Tibial nerve (tissue), 4 donors: ENCODE data around the gene CAMK2B. TPM values are rescaled to one million over a fixed set of nuclear protein-coding genes. Genes with fewer than 3 reads are reported as not detected.

Experiments used
- DNase-seq, 2 donors: peaks; one replicate each; pipeline ENCODE4 v3.0.0-alpha.2; 2019; ENCODE audit warnings: low spot score in 2 of 2
- H3K27ac ChIP-seq, 4 donors: fragments of 200-600 bp; sonication (generic) in 3 of 4; one replicate each; pipeline ENCODE4 v1.5.1; 2017 to 2019; ENCODE audit warnings: mild to moderate bottlenecking in 1 of 4
- H3K27me3 ChIP-seq, 2 donors: fragments of 200-600 bp; sonication (generic) in 1 of 2; one replicate each; pipeline versions ENCODE4 v1.5.1 to v1.6.0; 2017 to 2019
- H3K36me3 ChIP-seq, 3 donors: fragments of 200-600 bp; sonication (generic); one replicate each; pipeline ENCODE4 v1.5.1; 2018 to 2019
- H3K4me1 ChIP-seq, 4 donors: fragments of 200-600 bp; sonication (generic) in 3 of 4; one replicate each; pipeline ENCODE4 v1.5.1; 2017 to 2019
- H3K4me3 ChIP-seq, 4 donors: fragments of 200-600 bp; sonication (generic) in 3 of 4; one replicate each; pipeline ENCODE4 v1.5.1; 2017 to 2019; ENCODE audit warnings: mild to moderate bottlenecking in 1 of 4, moderate library complexity in 1 of 4
- H3K9me3 ChIP-seq, 4 donors: fragments of 200-600 bp; sonication (generic) in 3 of 4; one replicate each; pipeline ENCODE4 v1.5.1; 2017 to 2019
- CTCF ChIP-seq, 5 experiments: fragments of 200-600 bp in 3 of 5; fragments of 450-650 bp in 2 of 5; sonication (generic) in 3 of 5; IDR thresholded peaks; one replicate each; pipeline ENCODE4 v1.5.1; 2016 to 2019; ENCODE audit warnings: antibody characterized with exemption in 5 of 5, mild to moderate bottlenecking in 3 of 5, moderate library complexity in 2 of 5
- EP300 ChIP-seq, 2 donors: sonication (generic); formaldehyde crosslinking; IDR thresholded peaks; one replicate each; pipeline ENCODE4 v1.6.1; 2017; ENCODE audit warnings: antibody characterized with exemption in 2 of 2, mild to moderate bottlenecking in 1 of 2
- POLR2A ChIP-seq, 2 donors: fragments of 450-650 bp; IDR thresholded peaks; one replicate each; pipeline ENCODE4 v1.6.1; 2017; ENCODE audit warnings: antibody characterized with exemption in 2 of 2, mild to moderate bottlenecking in 2 of 2, moderate library complexity in 2 of 2
- WGBS, 2 donors: methylation state at CpG; one replicate each; pipeline ENCODE4 v1.1.5; 2018; 5-methylcytosine and 5-hydroxymethylcytosine counted together
- total RNA-seq, 4 donors: library from RNA; depleted of rRNA; stranded (reverse); fragments of >200 nt; gene quantifications; one replicate each; pipeline ENCODE4 v1.1.0, GENCODE V29; 2016

CAMK2B gene
- total RNA-seq, 4 donors from 2014 or later = 9.0 to 14.7 (median 10.9) TPM

DNA sequence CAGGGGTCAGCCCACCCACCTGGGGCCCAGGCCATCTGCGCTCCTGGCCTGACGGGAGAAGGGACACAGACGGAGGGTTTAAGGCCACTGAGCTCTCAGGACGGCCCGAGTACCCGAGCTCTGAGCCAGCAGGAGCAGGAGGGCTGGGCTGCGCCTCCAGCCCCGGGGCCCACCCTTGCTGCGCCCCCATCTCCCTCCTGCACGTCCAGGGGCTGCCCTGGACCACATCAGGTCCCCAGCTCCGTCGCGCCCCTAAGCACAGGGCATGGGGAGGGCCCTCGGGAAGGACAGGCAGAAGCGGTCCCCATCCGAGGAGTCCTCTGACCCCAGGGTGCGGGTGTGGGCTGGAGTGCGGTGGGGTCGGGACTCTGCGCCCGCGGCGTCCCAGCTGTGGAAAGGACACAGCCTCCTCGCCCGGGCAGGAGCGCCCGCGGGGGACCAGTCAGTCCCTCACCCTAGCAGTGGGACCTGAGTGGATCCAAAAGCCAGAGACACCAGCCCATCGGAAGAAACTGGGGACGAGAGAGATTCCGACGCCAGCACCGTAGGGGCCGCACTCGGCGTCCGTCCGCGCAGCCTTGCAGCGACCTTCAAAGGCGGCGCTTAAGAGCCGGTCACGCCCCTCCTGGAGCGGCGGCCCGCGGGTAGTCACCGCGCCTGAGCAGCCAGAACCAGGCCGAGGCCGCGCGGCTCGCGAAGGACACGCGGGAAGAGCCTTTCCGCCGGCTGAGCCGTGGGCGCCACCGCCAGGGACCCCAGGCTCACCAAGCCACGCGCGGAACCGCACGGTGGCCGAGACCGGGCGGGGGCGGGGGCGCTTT, 15.9 kb downstream of the CAMK2B start:
- Histone ChIP-seq H3K4me1 (peaks cover 0 to 23% (median 2%) of the 10 kb centered on the region in 4 donors), H3K27me3 (peaks cover 0 to 7% of the 10 kb centered on the region in 2 donors), H3K9me3 (no peaks in the 10 kb centered on the region), H3K27ac (peak overlapping the region; percentile 43 to 86 (median 73)), H3K4me3 (peak overlapping the region; percentile 3 to 52 (median 32)), H3K36me3 (no peaks in the 10 kb centered on the region)
- WGBS, 2 donors = 8 to 26% methylated on average over 27 to 43 of the region's 73 CpGs
- TF ChIP-seq EP300 (IDR thresholded peaks at IDR 0.05) = peak in 1 of 2 donors; percentile 16
- TF ChIP-seq CTCF (IDR thresholded peaks at IDR 0.05) = no peak
- TF ChIP-seq POLR2A (IDR thresholded peaks at IDR 0.05) = no peak
- no peak for DNase-seq

- Histone ChIP-seq H3K4me3 (peak overlapping the region in 1 of 4 donors; percentile 52), H3K27ac (peak overlapping the region; percentile 43 to 86 (median 73)), H3K9me3 (no peaks in the 10 kb centered on the region), H3K4me1 (peaks cover 0 to 23% (median 2%) of the 10 kb centered on the region in 4 donors), H3K36me3 (no peaks in the 10 kb centered on the region), H3K27me3 (peaks cover 0 to 7% of the 10 kb centered on the region in 2 donors)
- DNase-seq = no peak
- 72 to 84% methylated on average over 10 to 15 of the region's 18 CpGs for WGBS, 2 donors
- TF ChIP-seq EP300 (IDR thresholded peaks at IDR 0.05) (peak in 1 of 2 donors; percentile 57), CTCF (IDR thresholded peaks at IDR 0.05) (no peak)
These were observed 16.7 kb downstream of the CAMK2B start for GRCh38 chr7:44308596-44309270.

- peak overlapping the region in 3 of 4 donors; percentile 42 to 86 (median 74) for H3K27ac ChIP-seq
- no peaks in the 10 kb centered on the region for H3K9me3 ChIP-seq
- H3K27me3 ChIP-seq = peaks cover 0 to 7% of the 10 kb centered on the region in 2 donors
- WGBS, 2 donors = 80 to 81% methylated on average over 8 of the region's 8 CpGs
- DNase-seq = no peak
- H3K4me3 ChIP-seq = no peak overlapping the region
- TF ChIP-seq CTCF (IDR thresholded peaks at IDR 0.05) (no peak), POLR2A (IDR thresholded peaks at IDR 0.05) (no peak), EP300 (IDR thresholded peaks at IDR 0.05) (no peak)
- H3K4me1 ChIP-seq = peaks cover 0 to 23% (median 2%) of the 10 kb centered on the region in 4 donors
- H3K36me3 ChIP-seq = no peaks in the 10 kb centered on the region
These were observed 17.3 kb downstream of the CAMK2B start for GRCh38 chr7:44307905-44308595.

- no peak overlapping the region for H3K4me3 ChIP-seq
- TF ChIP-seq POLR2A (IDR thresholded peaks at IDR 0.05) = no peak
- peak in 1 of 2 donors; percentile 44 for TF ChIP-seq EP300 (IDR thresholded peaks at IDR 0.05)
- peak in 1 of 5 experiments; percentile 10 for TF ChIP-seq CTCF (IDR thresholded peaks at IDR 0.05)
- no peaks in the 10 kb centered on the region for H3K36me3 ChIP-seq
- peaks cover 0 to 5% (median 2%) of the 10 kb centered on the region in 4 donors for H3K9me3 ChIP-seq
- H3K4me1 ChIP-seq = peaks cover 0 to 23% (median 2%) of the 10 kb centered on the region in 4 donors
- H3K27ac ChIP-seq = peak overlapping the region in 2 of 4 donors; percentile 74 to 86
- peaks cover 0 to 7% of the 10 kb centered on the region in 2 donors for H3K27me3 ChIP-seq
- DNase-seq = no peak
- 65 to 66% methylated on average over 7 of the region's 7 CpGs for WGBS, 2 donors
These were observed 18.0 kb downstream of the CAMK2B start for GRCh38 chr7:44307301-44307900.
